Subcutaneous adipose tissue (tissue), 4 donors: ENCODE data around the gene REEP3. TPM values are rescaled to one million over a fixed set of nuclear protein-coding genes. Genes with fewer than 3 reads are reported as not detected.

Experiments
- total RNA-seq, 4 donors: library from RNA; depleted of rRNA; stranded (reverse); fragments of >200 nt; gene quantifications; one replicate each; pipeline ENCODE4 v1.1.0, GENCODE V29; 2016
- TF ChIP-seq, protein P1 (sequence below): fragments of 450-650 bp; IDR thresholded peaks from one replicate; pipeline ENCODE4 v1.5.1; 2016; ENCODE audit warnings: low read depth, mild to moderate bottlenecking, control low read depth, antibody characterized with exemption, moderate library complexity

REEP3 gene
- total RNA-seq, 4 donors from 2014 or later, result 55.9 to 116 (median 61.4) TPM

DNA sequence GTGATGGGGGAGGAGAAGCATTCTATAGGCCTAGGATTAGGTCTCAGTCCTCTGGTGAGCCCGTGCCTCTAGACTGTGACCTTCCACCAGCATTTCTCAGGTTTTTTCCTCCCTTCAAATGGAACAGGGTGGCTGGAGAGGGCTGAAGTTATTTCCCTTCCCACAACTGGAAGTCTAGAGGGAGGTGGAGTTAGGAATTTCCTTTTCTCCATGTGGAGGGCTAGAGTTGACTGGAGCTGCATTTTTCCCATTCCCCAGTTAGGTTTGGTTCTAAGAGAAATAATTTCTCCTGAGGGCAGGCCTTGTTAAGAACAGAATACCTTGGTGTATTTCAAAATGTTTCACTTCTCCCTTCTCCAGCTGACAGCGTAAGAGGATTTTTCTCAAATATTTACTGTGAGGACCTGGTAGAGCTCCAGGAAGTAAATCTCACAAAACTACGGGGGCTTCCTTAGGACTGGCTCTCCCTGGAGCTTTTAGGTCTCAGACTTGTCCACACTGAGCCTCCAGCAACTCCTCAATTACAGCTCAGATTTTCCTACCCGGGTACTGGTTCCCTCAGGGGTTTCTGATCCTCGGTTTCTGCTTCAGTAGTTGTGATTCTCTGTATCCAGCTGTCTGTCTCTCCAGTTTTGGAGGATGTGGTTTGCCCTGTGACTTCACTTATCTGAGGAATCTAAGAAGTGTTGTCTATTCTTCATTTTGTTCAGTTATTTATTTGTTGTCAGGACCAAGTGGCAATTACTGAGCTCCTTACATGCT is 6.0 kb upstream of the REEP3 start:
- TF ChIP-seq, protein P1, sequence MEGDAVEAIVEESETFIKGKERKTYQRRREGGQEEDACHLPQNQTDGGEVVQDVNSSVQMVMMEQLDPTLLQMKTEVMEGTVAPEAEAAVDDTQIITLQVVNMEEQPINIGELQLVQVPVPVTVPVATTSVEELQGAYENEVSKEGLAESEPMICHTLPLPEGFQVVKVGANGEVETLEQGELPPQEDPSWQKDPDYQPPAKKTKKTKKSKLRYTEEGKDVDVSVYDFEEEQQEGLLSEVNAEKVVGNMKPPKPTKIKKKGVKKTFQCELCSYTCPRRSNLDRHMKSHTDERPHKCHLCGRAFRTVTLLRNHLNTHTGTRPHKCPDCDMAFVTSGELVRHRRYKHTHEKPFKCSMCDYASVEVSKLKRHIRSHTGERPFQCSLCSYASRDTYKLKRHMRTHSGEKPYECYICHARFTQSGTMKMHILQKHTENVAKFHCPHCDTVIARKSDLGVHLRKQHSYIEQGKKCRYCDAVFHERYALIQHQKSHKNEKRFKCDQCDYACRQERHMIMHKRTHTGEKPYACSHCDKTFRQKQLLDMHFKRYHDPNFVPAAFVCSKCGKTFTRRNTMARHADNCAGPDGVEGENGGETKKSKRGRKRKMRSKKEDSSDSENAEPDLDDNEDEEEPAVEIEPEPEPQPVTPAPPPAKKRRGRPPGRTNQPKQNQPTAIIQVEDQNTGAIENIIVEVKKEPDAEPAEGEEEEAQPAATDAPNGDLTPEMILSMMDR, result no peak

GRCh38 chr10:63516207-63516606 is 5.0 kb upstream of the REEP3 start:
- TF ChIP-seq, protein P1, result no peak

DNA sequence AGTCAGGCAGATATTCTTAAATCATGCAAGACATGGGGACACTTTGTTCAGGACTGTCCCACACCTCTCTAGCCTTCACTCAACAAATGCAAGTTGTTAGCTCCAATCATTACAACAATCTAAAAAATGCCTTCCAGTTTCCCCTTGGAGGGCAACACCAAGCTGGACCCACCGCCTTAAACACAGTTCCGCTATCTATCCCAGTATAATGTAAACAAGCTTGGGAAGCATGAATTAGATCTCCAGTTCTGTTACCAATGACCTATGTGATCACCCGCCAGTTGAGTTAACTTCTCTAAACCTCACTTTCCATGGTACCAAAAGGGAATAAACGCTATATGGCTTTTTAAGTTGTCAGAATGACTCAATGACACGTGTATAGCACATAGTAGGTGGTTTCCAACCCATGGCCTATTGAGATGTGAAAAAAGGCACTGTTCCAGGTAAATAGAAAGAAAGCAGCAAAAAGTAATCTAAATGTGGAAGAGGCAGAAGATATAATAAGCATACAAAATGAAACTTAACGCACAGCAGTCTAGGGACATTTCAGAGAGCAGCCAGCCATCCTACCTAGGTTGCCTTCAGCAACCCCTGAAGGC is 2.4 kb upstream of the REEP3 start:
- TF ChIP-seq, protein P1, result no peak

GRCh38 chr10:63521416-63522276 is 445 bp downstream of the REEP3 start:
- TF ChIP-seq, protein P1, result no peak

GRCh38 chr10:63522277-63522687 is 1.1 kb downstream of the REEP3 start:
- TF ChIP-seq, protein P1, result no peak

GRCh38 chr10:63522995-63523394 is 1.8 kb downstream of the REEP3 start:
- TF ChIP-seq, protein P1, result no peak

GRCh38 chr10:63525021-63525420 is 3.8 kb downstream of the REEP3 start:
- TF ChIP-seq, protein P1, result no peak
